NCI-H526 treated with DMSO at 0.1 percent for 48 hours (cell line): ENCODE measurements around the gene TBC1D22A.

Experiments
- DNase-seq: peaks from one replicate; lab custom pipeline; 2025; lab: John Stamatoyannopoulos, UW

Gene TBC1D22A

DNA sequence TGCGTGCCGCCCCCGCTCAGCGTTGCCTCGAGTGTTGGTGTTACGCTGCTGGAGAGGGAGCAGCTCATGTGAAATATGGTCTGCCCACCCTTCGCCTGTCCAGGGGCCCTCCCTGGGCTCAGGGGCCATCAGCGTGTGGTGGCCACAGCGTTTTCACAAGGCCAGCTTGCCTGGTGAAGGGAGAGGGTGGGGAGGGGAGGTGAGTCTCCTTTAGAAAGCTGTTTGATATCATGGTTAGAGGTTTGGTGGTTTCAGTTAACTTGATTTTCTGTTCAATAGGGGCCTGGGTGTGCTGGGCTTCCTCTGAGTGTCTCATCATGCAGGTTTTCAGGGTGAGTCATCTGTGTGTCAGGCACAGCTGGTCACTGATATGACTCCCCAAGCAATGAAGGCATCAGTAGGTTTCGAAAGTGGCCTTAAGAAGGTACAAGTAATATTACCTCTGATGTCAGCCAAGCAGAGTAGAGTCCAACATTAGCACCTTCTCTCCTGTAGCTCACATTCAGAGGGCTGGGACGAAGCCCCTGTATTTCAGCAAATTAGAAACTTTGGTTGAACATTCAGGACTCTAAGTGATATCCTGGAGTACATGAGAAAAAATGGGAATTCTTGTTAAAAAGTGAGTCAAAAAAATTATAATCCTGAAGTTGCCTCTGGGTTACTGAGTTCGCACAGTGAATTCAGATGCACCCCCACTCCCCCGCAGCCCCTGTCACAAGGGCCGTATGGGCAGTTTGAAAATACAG, 172.5 kb downstream of the TBC1D22A start:
- no peak for DNase-seq

DNA sequence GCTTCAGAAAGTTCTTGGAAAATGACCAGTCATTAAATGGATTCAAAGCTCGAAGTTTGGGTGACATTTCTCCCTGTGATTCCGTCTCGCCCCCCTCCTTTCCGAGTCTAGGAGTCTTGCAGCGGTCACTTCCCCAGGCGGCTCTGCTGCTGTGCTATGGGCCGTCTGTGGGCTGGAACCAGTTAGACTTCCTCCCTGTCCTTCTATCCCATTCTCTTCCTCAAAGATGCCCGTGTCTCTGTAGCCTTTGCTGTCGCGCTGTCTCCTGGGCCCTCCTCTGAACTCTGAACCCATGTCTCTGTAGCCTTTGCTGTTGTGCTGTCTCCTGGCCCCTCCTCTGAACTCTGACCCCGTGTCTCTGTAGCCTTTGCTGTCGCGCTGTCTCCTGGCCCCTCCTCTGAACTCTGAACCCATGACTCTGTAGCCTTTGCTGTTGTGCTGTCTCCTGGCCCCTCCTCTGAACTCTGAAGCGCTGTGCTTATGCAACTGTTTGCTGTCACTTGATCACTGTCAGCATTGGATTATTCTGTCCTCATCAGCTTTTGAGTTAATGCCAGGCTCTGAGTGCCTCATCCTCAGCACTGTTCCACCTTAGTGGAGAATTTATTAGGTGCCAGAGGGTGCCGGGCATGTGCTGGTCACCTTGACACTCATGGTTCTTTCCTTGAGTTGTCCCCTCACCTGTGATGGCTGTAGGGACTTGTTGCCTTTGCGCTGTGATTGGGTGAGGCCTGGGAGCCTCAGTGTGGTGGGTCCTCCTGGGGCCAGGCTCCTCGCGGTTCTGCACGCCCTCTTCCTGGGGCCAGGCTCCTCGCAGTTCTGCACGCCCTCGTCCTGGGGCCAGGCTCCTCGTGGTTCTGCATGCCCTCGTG, 173.3 kb downstream of the TBC1D22A start:
- DNase-seq, result no peak

DNA sequence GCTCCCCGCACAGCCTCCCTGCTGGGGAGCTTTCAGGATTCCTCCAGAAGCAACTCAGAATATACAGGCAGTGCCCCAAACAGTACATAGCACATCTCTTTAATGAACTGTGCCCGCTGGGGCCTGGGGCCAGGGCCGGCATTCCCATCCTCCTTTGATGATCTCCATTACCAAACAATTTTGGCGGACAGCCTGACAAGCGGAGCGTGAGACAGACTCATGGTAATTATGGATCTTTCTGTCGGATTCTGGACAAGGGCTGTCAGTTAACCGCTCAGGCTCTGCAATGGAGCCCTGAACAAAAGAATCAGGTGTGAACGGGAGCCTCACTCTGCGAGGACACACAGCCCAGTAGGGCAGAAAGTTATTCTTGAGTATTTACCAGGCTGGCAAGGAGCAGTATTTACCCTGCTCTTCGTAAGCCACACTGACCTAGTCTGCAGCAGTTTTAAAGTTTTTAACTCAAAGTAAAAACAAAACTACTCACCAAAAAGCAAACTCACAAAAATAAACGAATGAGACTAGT, 174.0 kb downstream of the TBC1D22A start:
- no peak for DNase-seq

DNA sequence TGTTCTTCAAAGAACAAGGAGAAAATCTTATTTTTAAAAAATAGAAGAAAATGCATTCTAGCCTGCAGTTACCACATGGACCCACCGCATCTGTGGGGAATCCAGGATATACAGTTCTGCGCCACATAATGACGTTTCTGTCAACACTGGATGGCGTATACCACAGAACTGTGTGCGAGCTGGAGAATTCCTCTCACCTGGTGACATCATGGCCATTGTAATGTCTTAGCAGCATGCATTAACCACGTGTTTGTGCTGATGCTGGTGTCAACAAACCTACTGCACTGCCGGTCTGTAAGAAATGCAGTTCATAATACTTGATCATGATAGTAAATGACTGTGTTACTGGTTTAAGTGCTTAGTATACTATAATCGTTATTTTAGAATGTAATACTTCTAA, 174.7 kb downstream of the TBC1D22A start:
- no peak for DNase-seq

DNA sequence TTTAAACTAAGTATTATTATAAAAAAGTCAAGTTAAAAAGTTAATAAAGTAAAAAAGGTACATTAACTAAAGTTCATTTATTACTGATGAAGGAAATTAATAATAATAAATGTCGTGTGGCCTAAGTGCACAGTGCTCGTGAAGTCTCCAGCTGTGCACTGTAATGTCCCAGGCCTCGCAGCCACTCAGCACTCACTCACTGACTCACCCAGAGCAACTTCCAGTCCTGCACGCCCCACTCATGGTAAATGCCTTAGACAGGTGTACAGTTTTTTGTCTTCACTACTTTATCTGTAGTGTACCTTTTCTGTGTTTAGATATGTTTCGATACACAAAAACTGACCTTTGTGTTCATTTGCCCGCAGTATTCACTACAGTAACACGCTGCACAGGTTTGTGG, 175.5 kb downstream of the TBC1D22A start:
- no peak for DNase-seq

DNA sequence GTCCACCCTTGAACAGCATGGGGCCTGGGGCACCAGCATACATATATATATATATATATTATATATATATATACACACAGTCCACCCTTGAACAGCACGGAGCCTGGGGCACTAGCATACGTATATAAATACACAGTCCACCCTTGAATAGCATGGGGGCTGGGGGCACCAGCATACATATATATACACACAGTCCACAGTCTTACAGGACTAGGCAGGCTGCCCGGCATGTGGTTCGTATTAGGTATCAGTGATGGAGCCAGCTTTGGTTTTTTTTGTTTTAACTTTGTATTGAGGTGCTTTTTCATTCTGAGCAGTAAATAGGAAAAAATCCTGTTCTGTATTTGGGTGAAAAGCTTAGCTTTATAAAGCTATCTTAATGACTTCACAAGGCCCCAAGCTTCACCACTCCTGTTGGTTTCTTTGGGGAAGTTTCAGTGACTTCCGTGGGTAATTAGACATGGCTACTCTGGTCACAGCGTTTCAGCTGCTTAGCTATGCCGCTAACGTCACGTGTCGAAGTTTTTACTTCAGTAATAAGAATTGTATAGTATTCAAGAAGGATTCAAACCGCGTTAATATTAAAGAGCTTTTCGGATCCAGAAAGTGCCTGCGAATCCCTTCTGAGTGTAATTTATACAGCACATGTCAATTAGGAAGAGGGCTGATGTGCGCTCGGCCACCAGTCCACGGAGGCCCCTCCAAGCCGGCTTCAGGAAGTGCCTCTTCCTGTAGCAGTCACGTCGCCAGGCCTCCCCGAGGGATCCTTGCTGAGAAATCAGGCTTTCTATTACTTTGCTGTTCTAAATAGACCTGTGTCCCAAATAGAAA, 179.7 kb downstream of the TBC1D22A start:
- DNase-seq, result no peak

DNA sequence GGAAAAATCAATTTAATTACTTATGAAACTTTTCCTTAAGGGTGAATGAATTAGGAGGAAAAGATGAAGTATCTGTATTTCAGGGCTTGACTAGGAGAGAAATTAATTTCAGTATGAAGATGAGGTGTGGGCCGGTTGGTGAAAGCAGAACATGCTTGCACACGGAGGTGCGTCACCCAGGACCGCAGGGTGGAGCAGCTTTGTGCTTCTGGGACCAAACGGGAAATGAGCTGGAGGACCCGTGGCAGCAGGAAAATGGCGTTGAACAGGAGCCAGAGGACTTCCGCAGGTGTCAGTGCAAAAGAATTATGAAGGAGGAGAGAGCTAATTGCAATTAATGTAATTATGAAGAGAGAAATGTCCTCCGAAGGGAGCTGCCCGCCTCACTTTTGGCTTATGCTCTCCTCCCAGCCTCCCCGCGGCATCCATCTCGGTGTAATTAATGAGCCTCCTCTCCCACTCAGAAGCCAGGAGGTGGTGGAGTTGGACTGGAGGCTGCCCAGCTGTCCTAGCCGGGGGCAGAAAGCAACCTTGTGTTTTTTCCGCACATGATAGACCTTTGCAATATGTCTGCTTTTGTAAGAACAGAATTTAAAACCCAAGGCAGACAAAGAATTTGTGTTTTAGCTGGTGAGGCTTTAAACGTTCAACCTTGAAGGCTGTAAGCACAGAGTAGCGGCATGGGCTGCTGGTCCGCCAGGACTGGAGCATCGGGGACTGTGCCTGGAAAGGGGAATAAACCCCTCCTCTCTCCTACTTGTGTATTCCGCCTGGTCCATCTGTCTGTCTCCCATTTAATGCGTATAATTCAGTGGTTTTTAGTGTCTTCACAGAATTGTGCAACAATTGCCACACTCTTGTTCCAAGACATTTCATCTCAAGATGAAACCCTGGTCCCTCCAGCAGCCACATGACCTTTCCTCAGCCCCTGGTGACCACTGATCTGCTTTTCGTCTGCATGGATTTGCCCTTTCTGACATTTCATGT, 180.6 kb downstream of the TBC1D22A start:
- no peak for DNase-seq

DNA sequence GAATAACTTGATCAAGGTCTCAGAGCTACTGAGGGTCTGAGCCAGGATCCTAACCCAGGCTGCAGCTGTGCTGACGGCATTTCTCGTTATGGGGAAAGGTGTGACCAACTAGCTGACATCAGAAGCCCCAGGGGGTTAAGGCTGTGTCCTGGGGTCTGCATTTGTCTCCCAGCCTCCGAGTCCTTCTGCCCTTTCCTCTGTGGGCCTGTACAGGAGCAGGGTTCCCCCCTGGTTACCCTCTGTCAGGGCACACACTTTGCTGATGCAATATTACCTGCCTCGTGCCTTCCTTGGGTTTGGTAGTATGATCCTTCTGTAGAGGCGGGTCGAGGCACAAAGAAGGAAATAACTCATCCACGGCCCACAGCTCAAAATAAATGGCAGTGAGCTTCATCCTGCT, 183.0 kb downstream of the TBC1D22A start:
- DNase-seq, result no peak

DNA sequence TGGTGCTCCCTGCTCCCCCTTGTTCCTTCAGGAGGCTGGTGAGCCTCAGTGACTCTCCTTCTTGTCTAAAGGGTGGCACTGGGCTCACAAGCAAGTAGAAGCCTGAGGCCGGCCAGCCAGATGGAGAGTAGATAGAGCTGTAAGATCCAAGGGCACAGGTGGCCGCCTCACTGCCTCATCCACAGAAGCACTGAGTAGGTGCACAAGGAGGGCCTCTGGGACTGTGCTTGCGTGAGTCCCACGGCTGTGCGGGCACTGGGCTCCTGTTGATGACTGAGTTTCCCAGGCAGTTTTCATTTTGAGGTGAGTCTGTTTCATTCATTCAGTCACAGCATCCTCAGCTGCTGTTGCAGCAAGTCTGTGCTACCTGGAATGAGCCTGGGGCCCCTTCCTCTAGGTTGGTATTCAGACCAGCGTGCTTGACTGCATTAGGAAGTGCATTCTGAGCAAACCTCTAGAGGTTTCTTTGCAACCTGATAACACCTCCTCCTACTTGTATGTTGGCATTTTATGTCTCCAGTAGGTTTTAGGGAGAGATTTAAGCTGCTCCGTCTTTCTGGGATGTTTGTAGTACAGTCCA, 184.0 kb downstream of the TBC1D22A start:
- no peak for DNase-seq

DNA sequence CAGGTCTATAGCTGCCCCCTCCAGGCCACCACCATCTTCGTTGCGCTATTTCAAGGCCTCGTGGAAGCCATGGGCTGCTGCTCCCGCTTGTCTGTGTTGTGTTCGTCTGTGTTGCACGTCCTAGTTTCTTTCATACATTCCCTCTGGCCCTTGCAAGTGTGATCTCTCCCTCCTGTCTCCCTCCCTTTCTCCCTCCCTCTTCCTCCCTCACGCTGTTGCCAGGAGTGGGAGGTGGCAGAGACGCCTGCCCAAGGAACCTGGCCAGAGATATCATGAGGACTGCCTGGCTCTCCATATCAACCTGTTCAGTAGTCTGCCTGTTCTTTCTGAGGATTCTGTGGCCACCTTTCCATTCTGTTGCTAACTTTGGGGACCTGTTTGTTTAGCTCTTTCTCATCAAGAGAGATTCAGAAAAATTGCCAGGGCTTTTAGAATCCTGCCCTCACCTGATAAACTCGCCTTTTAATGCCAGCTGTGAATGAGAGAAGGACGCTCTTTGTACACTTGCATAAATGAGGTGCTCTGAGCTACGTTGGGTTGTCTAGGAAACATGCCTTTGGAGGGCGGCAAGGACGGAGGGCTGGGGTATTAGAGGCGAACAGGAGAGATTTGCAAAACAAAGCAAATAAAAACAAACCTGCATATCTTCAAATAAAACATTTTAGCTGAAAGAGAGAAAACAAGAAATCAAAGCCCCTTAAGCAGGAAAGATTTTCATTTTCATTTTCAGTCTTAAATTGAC, 185.2 kb downstream of the TBC1D22A start:
- DNase-seq, result no peak

DNA sequence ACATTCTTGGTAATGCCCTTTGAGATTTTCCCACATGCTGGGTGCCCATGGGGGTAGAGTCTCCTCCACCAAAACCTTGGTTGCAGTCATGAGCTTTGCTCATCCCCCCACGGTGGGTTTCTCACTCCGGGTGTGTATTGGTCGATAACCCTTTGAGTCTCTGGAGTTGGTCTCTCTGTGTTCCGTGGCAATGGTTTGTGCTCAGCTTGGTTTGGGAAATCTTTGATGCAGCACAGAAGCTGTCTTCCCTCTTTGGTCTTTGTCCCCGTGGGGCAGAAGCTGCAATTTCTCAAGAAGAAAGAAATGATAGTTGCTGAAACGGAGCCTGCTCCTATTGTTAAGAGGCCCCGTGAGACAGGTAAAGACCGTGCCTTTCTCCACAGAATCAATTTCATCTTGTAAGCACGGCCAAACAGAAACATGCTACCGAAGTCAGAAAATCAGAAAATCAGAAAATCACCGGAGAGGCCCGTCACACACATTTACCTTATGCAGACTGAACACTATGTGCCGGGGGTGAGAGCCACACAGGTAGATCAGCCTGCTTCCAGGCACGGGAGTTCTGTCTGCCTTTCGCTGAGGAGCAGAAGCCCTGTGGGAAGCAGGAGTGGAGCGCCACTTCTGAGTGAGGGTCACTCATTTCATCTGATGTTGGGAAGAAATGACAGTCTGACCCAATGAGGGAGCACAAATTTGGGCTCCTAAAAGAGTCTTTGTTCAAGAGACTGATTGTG, 186.1 kb downstream of the TBC1D22A start:
- no peak for DNase-seq

DNA sequence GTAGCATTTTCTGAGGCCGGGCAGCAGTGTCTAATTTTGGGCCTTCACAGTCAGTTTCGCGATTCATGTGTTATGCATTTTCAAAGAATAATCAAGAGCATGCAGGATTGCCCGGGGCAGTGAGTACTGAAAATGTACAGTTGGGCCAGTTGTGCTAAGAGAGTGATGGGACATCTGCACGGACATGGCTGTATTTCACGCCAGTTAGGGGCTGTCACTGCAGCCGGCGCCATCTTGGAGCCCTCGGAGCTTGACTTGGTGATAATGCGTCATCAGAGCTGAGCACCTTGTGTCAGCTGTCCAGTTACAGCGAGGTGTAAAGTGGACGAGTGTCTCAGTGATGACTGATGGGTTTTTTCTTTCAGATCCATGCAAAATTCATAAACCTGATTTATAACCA, 188.9 kb downstream of the TBC1D22A start:
- no peak for DNase-seq

DNA sequence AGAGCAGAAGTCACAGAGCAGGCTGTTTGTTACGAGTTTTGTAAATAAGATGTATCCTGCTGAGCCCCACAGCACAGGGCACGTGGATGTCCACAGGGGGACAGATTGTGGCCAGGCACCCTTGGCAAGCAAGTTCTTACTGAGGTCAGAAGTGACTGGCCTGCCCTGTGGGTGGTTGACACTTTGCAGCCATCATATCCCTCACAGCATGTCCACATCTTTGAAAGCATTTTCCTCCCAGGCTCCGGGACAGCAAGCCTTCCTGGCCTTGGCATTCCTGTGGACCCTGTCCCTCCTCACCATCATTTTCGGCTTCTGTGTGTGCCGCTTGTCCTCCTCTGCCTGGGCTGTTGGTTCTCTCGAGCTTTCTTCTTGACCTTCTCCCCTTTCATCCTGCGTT, 189.5 kb downstream of the TBC1D22A start:
- DNase-seq, result no peak

DNA sequence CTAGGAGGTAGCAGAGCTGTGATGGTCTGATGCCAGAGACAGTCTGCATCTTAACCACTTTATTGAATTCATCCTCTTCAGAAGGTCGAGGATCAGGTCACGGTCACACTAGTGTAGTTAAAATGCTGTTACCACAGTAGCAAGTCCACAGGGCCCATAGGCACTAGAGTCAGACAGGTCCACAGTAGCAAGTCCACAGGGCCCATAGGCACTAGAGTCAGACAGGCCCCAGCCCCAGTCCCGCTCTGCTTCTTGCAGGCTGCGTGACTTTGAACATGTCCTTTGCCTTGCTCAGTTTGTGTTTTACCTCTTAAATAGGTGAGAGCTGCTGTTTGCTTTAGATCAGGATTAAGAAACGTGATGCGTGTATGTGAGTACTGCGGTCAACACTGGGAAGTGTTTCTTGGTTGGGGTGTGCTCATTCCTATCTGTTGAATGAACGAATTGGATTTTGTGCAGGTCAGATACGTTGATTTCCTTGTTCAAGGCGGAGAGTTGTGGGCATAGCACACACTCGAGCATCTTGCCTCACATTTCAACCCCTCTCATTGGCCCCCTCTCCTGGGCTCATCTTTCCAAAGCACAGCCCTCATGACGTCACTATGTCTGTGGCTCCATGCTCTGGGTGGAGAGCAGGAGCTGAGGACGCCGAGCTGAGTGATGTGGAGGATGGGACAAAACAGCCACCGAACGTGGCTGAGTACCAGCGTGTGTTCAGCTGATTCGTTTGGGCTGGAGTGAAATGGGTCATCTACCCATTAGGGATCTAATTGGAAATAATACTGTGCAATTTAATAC, 191.7 kb downstream of the TBC1D22A start:
- no peak for DNase-seq

DNA sequence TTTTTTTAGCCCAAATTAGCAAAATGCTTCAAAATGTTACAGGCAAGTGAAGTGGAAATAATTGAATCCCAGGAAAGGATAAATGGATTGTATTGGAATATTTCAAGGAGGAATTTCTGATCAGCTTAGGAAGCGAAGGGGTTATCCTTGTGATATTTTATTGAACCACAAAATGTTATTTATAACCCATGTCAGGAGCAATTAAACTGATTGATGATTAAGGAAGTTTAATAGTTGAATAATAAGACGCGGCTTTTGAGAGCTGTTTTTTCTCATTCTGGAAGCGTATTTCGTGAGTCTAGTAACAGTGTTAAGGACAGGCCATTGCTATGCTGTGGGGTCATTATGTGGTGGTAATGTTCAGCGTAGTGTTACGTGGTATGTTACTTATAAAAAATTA, 192.3 kb downstream of the TBC1D22A start:
- DNase-seq, result no peak

DNA sequence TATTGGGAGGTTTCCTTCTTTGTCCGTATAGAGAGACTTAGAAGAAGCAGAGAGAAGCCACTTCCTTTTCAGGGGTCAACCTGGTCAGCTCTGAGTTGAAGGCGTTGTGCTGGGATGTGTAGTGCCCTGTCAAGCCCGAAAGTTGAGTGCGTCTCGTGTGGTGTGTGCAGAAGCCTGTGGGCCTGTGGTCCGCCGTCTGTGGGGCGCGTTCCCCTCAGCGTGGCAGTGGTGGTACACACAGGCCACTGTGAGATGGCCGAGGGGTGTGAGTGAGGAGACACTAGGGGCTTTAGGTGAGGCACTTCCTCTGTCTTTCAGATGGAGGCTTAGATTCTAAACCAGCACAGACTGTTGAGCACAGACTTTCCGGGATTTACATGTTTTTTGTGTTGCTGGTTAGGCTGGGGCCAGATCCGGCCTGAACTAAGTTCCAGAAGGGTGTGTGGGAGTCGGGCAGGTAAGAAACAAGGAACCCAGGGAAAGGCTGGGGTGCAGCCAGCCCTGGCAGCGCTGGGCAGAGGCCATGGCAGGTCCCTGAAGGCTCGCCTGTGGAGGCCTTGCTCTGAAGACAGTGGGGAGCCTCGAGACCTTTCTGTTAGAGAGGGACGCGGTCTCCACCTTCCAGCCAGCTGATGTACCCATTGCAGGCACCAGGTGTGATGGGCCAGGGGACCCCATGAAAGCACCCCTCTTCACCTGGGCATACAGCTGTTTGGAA, 194.2 kb downstream of the TBC1D22A start:
- no peak for DNase-seq

DNA sequence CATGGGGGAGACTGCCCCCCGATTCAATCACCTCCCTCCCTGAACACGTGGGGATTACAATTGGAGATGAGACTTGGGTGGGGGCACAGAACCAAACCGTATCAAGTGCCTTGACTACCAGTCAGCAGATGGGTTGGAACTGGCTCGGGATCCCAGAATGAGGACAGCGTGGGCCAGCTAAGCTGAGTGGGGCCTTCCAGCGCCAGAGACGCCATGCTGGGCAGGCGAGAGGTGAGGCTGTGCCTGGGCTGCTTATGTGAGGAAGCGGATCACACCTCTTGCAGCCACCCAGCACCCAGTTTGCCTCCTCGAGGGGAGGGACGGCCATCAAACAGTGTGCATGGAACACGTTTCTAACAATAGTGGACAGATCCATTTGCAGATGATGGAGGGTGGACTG, 195.1 kb downstream of the TBC1D22A start:
- no peak for DNase-seq

DNA sequence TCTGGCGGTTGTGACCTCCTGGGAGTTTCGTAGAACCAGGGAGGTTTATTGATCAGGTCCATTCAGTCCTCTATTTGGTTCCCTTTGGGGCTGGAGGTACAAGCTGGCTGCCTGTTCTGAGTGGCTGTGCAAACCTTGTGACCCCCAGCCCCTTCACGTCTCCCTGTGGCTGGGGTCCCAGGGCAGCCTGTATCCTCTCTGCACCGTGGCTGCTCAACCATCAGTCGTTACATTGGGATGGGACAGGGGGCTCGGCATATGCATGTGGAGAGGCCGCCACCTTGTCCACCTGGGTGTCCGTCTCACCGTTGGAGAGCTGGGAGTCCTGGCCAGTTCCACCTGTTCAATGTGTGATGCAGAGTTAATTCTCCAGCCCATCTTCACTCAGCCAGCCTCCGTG, 195.7 kb downstream of the TBC1D22A start:
- no peak for DNase-seq
